Spleen (tissue), 7 donors: ENCODE data around the gene DVL1.

Source experiments
- CTCF ChIP-seq, 11 experiments: fragments of 200-600 bp in 7 of 11; fragments of 450-650 bp in 4 of 11; sonication (generic) in 4 of 11; IDR thresholded peaks in 8 of 11; conservative IDR thresholded peaks in 3 of 11; 1 replicate in 7 of 11; 2 replicates in 4 of 11; pipeline versions ENCODE4 v1.4.0 to v1.8.0; 2016 to 2021; ENCODE audit warnings: antibody characterized with exemption in 11 of 11, inconsistent platforms in 4 of 11, mild to moderate bottlenecking in 1 of 11
- POLR2A ChIP-seq, 3 donors: fragments of 450-650 bp; IDR thresholded peaks; one replicate each; pipeline ENCODE4 v1.5.1; 2017; ENCODE audit warnings: antibody characterized with exemption in 3 of 3, mild to moderate bottlenecking in 1 of 3
- POLR2AphosphoS5 ChIP-seq, 3 donors: sonication (generic); formaldehyde crosslinking; IDR thresholded peaks; one replicate each; pipeline ENCODE4 v1.5.1; 2017; ENCODE audit warnings: antibody characterized with exemption in 3 of 3
- donor health status: DM: no; HTN: no; CAD: no; lungs with moderate emphysema.
- donor health status: DM: no; HTN: no; CAD: no.
- donor health status: DM: no; HTN: no; CAD: no.

GRCh38 chr1:1335283-1335682 lies 13.9 kb downstream of the DVL1 start:
- TF ChIP-seq POLR2AphosphoS5 (IDR thresholded peaks at IDR 0.05) (peak; percentile 20 to 58 (median 50)), POLR2A (IDR thresholded peaks at IDR 0.05) (no peak), CTCF (IDR thresholded peaks at IDR 0.05 in 8 of 11, conservative IDR thresholded peaks at IDR 0.05 in 3 of 11) (no peak)
